ENCODE measurements around the gene AGTRAP.

The AGTRAP gene

GRCh38 chr1:11691302-11691914 is 44.5 kb upstream of the AGTRAP start, which contains the start of gene DRAXIN:
DRAXIN (plus strand) TSS chr1:11691710; CDS start chr1:11706259, 14,549 bp downstream.
- Histone ChIP-seq H3K36me3 (ENCODE audit: control insufficient read depth in 1 of 2, insufficient read depth in 2 of 2, low read depth in 1 of 2, low read length in 2 of 2) (peaks cover 0 to 3% of the 10 kb centered on the region in 2 experiments), H3K4ac (ENCODE audit: low read depth in 1 of 2, low read length in 2 of 2) (no peak within 1 kb of the TSS), H4K8ac (ENCODE audit: low read length) (no peak within 1 kb of the TSS), H3K14ac (ENCODE audit: low read length in 2 of 2) (no peak within 1 kb of the TSS), H3K18ac (ENCODE audit: low read depth in 1 of 2, low read length in 2 of 2) (no peak within 1 kb of the TSS), H3K9me3 (ENCODE audit: control insufficient read depth, low read length) (no peaks in the 10 kb centered on the region), H2BK120ac (ENCODE audit: low read depth, low read length) (no peak within 1 kb of the TSS), H3K9ac (ENCODE audit: low read length) (peak within 1 kb of the TSS; percentile 11), H3K27me3 (ENCODE audit: control insufficient read depth in 1 of 2, insufficient read depth in 1 of 2, low read length in 2 of 2) (peaks cover 70 to 71% of the 10 kb centered on the region in 2 experiments), H4K91ac (ENCODE audit: low read length) (no peak within 1 kb of the TSS), H2AK5ac (ENCODE audit: low read length, severe bottlenecking) (no peak within 1 kb of the TSS), H2BK5ac (ENCODE audit: low read depth, low read length, poor library complexity, severe bottlenecking) (no peak within 1 kb of the TSS), H3K4me2 (ENCODE audit: low read length, poor library complexity, severe bottlenecking) (peak within 1 kb of the TSS; percentile 62), H3K4me1 (ENCODE audit: control insufficient read depth, insufficient read depth, low read depth, low read length) (peaks cover 29% of the 10 kb centered on the region), H2AFZ (ENCODE audit: low read depth, low read length) (no peak within 1 kb of the TSS), H3K79me1 (replicated peaks; ENCODE audit: low read length, poor library complexity, severe bottlenecking) (no peaks in the 10 kb centered on the region), H2BK15ac (ENCODE audit: low read depth, poor library complexity, severe bottlenecking) (no peak within 1 kb of the TSS), H3K23ac (ENCODE audit: low read length in 2 of 2) (no peak within 1 kb of the TSS), H2BK12ac (ENCODE audit: low read length in 2 of 2) (no peak within 1 kb of the TSS), H3K4me3 (ENCODE audit: insufficient read depth in 1 of 2, low read depth in 1 of 2, low read length in 2 of 2) (peak within 1 kb of the TSS in 1 of 2 experiments; percentile 28), H3K27ac (ENCODE audit: low read length, poor library complexity, severe bottlenecking) (no peak within 1 kb of the TSS)
- WGBS: 1% methylated on average over 25 of the region's 78 CpGs
- DNase-seq: no peak

GRCh38 chr1:11691928-11692711 is 43.8 kb upstream of the AGTRAP start:
- WGBS: 7% methylated on average over 58 of the region's 64 CpGs
- no peak overlapping the region for H2BK120ac ChIP-seq (ENCODE audit: low read depth, low read length)
- no peak overlapping the region for H3K23ac ChIP-seq (ENCODE audit: low read length in 2 of 2)
- H2BK15ac ChIP-seq (ENCODE audit: low read depth, poor library complexity, severe bottlenecking): no peak overlapping the region
- peaks cover 72 to 73% of the 10 kb centered on the region in 2 experiments for H3K27me3 ChIP-seq (ENCODE audit: control insufficient read depth in 1 of 2, insufficient read depth in 1 of 2, low read length in 2 of 2)
- H3K4me1 ChIP-seq (ENCODE audit: control insufficient read depth, insufficient read depth, low read depth, low read length): peaks cover 29% of the 10 kb centered on the region
- no peaks in the 10 kb centered on the region for H3K9me3 ChIP-seq (ENCODE audit: control insufficient read depth, low read length)
- no peaks in the 10 kb centered on the region for H3K79me1 ChIP-seq (replicated peaks; ENCODE audit: low read length, poor library complexity, severe bottlenecking)
- no peak overlapping the region for H4K8ac ChIP-seq (ENCODE audit: low read length)
- H4K91ac ChIP-seq (ENCODE audit: low read length): no peak overlapping the region
- H3K4me2 ChIP-seq (ENCODE audit: low read length, poor library complexity, severe bottlenecking): no peak overlapping the region
- no peak overlapping the region for H3K14ac ChIP-seq (ENCODE audit: low read length in 2 of 2)
- H3K4ac ChIP-seq (ENCODE audit: low read depth in 1 of 2, low read length in 2 of 2): no peak overlapping the region
- H3K27ac ChIP-seq (ENCODE audit: low read length, poor library complexity, severe bottlenecking): no peak overlapping the region
- no peak overlapping the region for H2AFZ ChIP-seq (ENCODE audit: low read depth, low read length)
- no peak for DNase-seq
- no peak overlapping the region for H3K4me3 ChIP-seq (ENCODE audit: insufficient read depth in 1 of 2, low read depth in 1 of 2, low read length in 2 of 2)
- no peak overlapping the region for H2BK12ac ChIP-seq (ENCODE audit: low read length in 2 of 2)
- no peak overlapping the region for H2BK5ac ChIP-seq (ENCODE audit: low read depth, low read length, poor library complexity, severe bottlenecking)
- peaks cover 0 to 3% of the 10 kb centered on the region in 2 experiments for H3K36me3 ChIP-seq (ENCODE audit: control insufficient read depth in 1 of 2, insufficient read depth in 2 of 2, low read depth in 1 of 2, low read length in 2 of 2)
- H3K18ac ChIP-seq (ENCODE audit: low read depth in 1 of 2, low read length in 2 of 2): no peak overlapping the region
- no peak overlapping the region for H2AK5ac ChIP-seq (ENCODE audit: low read length, severe bottlenecking)
- no peak overlapping the region for H3K9ac ChIP-seq (ENCODE audit: low read length)

GRCh38 chr1:11693024-11693590 is 42.8 kb upstream of the AGTRAP start:
- H3K23ac ChIP-seq (ENCODE audit: low read length in 2 of 2): no peak overlapping the region
- peaks cover 0 to 3% of the 10 kb centered on the region in 2 experiments for H3K36me3 ChIP-seq (ENCODE audit: control insufficient read depth in 1 of 2, insufficient read depth in 2 of 2, low read depth in 1 of 2, low read length in 2 of 2)
- H4K8ac ChIP-seq (ENCODE audit: low read length): no peak overlapping the region
- H2BK15ac ChIP-seq (ENCODE audit: low read depth, poor library complexity, severe bottlenecking): no peak overlapping the region
- H2AK5ac ChIP-seq (ENCODE audit: low read length, severe bottlenecking): no peak overlapping the region
- H2AFZ ChIP-seq (ENCODE audit: low read depth, low read length): no peak overlapping the region
- H2BK12ac ChIP-seq (ENCODE audit: low read length in 2 of 2): no peak overlapping the region
- H2BK5ac ChIP-seq (ENCODE audit: low read depth, low read length, poor library complexity, severe bottlenecking): no peak overlapping the region
- H3K27ac ChIP-seq (ENCODE audit: low read length, poor library complexity, severe bottlenecking): no peak overlapping the region
- no peak overlapping the region for H3K4ac ChIP-seq (ENCODE audit: low read depth in 1 of 2, low read length in 2 of 2)
- peaks cover 72 to 77% of the 10 kb centered on the region in 2 experiments for H3K27me3 ChIP-seq (ENCODE audit: control insufficient read depth in 1 of 2, insufficient read depth in 1 of 2, low read length in 2 of 2)
- no peak overlapping the region for H4K91ac ChIP-seq (ENCODE audit: low read length)
- peak; percentile 18 for DNase-seq
- no peak overlapping the region for H3K4me3 ChIP-seq (ENCODE audit: insufficient read depth in 1 of 2, low read depth in 1 of 2, low read length in 2 of 2)
- H2BK120ac ChIP-seq (ENCODE audit: low read depth, low read length): no peak overlapping the region
- no peaks in the 10 kb centered on the region for H3K79me1 ChIP-seq (replicated peaks; ENCODE audit: low read length, poor library complexity, severe bottlenecking)
- 45% methylated on average over 6 of the region's 6 CpGs for WGBS
- H3K4me1 ChIP-seq (ENCODE audit: control insufficient read depth, insufficient read depth, low read depth, low read length): peaks cover 29% of the 10 kb centered on the region
- H3K9me3 ChIP-seq (ENCODE audit: control insufficient read depth, low read length): no peaks in the 10 kb centered on the region
- no peak overlapping the region for H3K4me2 ChIP-seq (ENCODE audit: low read length, poor library complexity, severe bottlenecking)
- H3K14ac ChIP-seq (ENCODE audit: low read length in 2 of 2): no peak overlapping the region
- H3K18ac ChIP-seq (ENCODE audit: low read depth in 1 of 2, low read length in 2 of 2): no peak overlapping the region
- H3K9ac ChIP-seq (ENCODE audit: low read length): no peak overlapping the region

GRCh38 chr1:11693917-11694316 is 42.0 kb upstream of the AGTRAP start:
- no peak overlapping the region for H4K8ac ChIP-seq (ENCODE audit: low read length)
- H3K4me1 ChIP-seq (ENCODE audit: control insufficient read depth, insufficient read depth, low read depth, low read length): peaks cover 29% of the 10 kb centered on the region
- H3K79me1 ChIP-seq (replicated peaks; ENCODE audit: low read length, poor library complexity, severe bottlenecking): no peaks in the 10 kb centered on the region
- peaks cover 0 to 3% of the 10 kb centered on the region in 2 experiments for H3K36me3 ChIP-seq (ENCODE audit: control insufficient read depth in 1 of 2, insufficient read depth in 2 of 2, low read depth in 1 of 2, low read length in 2 of 2)
- 61% methylated on average over 5 of the region's 5 CpGs for WGBS
- no peak overlapping the region for H3K27ac ChIP-seq (ENCODE audit: low read length, poor library complexity, severe bottlenecking)
- H2BK12ac ChIP-seq (ENCODE audit: low read length in 2 of 2): no peak overlapping the region
- H3K23ac ChIP-seq (ENCODE audit: low read length in 2 of 2): no peak overlapping the region
- H2BK120ac ChIP-seq (ENCODE audit: low read depth, low read length): no peak overlapping the region
- no peak overlapping the region for H3K9ac ChIP-seq (ENCODE audit: low read length)
- H2AFZ ChIP-seq (ENCODE audit: low read depth, low read length): no peak overlapping the region
- no peak overlapping the region for H3K4ac ChIP-seq (ENCODE audit: low read depth in 1 of 2, low read length in 2 of 2)
- no peak overlapping the region for H2BK15ac ChIP-seq (ENCODE audit: low read depth, poor library complexity, severe bottlenecking)
- DNase-seq: no peak
- no peak overlapping the region for H3K18ac ChIP-seq (ENCODE audit: low read depth in 1 of 2, low read length in 2 of 2)
- H3K27me3 ChIP-seq (ENCODE audit: control insufficient read depth in 1 of 2, insufficient read depth in 1 of 2, low read length in 2 of 2): peaks cover 72 to 79% of the 10 kb centered on the region in 2 experiments
- no peak overlapping the region for H2BK5ac ChIP-seq (ENCODE audit: low read depth, low read length, poor library complexity, severe bottlenecking)
- H2AK5ac ChIP-seq (ENCODE audit: low read length, severe bottlenecking): no peak overlapping the region
- no peaks in the 10 kb centered on the region for H3K9me3 ChIP-seq (ENCODE audit: control insufficient read depth, low read length)
- H3K14ac ChIP-seq (ENCODE audit: low read length in 2 of 2): no peak overlapping the region
- no peak overlapping the region for H3K4me3 ChIP-seq (ENCODE audit: insufficient read depth in 1 of 2, low read depth in 1 of 2, low read length in 2 of 2)
- H4K91ac ChIP-seq (ENCODE audit: low read length): no peak overlapping the region
- H3K4me2 ChIP-seq (ENCODE audit: low read length, poor library complexity, severe bottlenecking): no peak overlapping the region
